Vagina (tissue), 2 donors: ENCODE data around the gene C20orf202.
"Not testable (repeated sequence)": the region's sequence is repeated elsewhere in the genome, so short reads cannot be mapped to it uniquely, and the experiment has no call there.

ENCODE experiments used
- CTCF ChIP-seq, 3 experiments: fragments of 450-650 bp in 2 of 3; fragments of 200-600 bp in 1 of 3; sonication (generic) in 1 of 3; IDR thresholded peaks; one replicate each; pipeline ENCODE4 v1.5.1; 2017 to 2019; ENCODE audit warnings: antibody characterized with exemption in 3 of 3, mild to moderate bottlenecking in 2 of 3, moderate library complexity in 2 of 3
- POLR2A ChIP-seq, 2 donors: fragments of 450-650 bp; IDR thresholded peaks; one replicate each; pipeline ENCODE4 v1.6.1; 2017; ENCODE audit warnings: antibody characterized with exemption in 2 of 2, mild to moderate bottlenecking in 2 of 2, moderate library complexity in 2 of 2
- POLR2AphosphoS5 ChIP-seq, 2 donors: sonication (generic); formaldehyde crosslinking; IDR thresholded peaks; one replicate each; pipeline ENCODE4 v1.9.0; 2017; ENCODE audit warnings: antibody characterized with exemption in 2 of 2, mild to moderate bottlenecking in 2 of 2, low read depth in 1 of 2; ENCODE audit not compliant: insufficient read depth in 1 of 2

- TF ChIP-seq CTCF (IDR thresholded peaks at IDR 0.05); POLR2A (IDR thresholded peaks at IDR 0.05); POLR2AphosphoS5 (IDR thresholded peaks at IDR 0.05; ENCODE audit: insufficient read depth in 1 of 2, low read depth in 1 of 2): not testable (repeated sequence)
These were observed 47.0 kb downstream of the C20orf202 start for GRCh38 chr20:1250282-1250681.
